ENCODE results near the gene CDR2. TPM values are rescaled to one million over a fixed set of nuclear protein-coding genes. Genes with fewer than 3 reads are reported as not detected.

CDR2 gene
- total RNA-seq, 1 experiment from 2014 or later, result 35.7 TPM

DNA sequence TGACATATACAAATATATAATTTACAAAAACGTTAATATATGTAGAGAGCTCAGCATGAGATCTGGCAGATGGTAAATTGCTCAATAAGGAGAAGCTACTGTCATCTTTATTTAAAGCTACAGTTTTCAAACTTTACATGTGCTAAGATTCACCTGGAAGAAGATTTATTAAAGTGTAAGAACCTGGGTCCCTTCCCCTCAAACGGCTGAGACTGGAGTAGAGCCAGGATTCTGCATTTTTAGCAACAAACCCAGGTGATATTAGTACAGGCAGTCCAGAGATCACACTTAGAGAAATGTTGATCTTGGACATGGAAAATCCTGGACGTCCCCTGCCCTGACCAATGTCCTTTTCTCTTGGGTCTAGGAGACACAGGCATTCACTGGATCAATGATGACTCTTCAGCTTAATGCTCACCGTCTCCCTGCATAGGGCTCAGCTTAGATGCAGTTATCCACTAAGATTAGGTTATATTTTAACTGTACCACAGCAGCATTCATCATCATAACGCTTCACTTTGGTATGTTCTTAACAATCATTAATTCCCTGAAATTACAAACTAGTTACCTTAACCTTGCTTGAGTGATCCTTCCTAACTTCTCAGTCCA is 20.4 kb downstream of the CDR2 start:
- Histone ChIP-seq H3K4me3 (ENCODE audit: low read depth in 2 of 2, low read length in 2 of 2) (no peak overlapping the region), H3K4me1 (ENCODE audit: control insufficient read depth, insufficient read depth, low read length) (peaks cover 5% of the 10 kb centered on the region; the same call in 1 of the 2 replicates), H3K27me3 (ENCODE audit: control insufficient read depth, insufficient read depth, low read length) (no peaks in the 10 kb centered on the region), H3K9me3 (ENCODE audit: control insufficient read depth, insufficient read depth, low read depth, low read length) (no peaks in the 10 kb centered on the region), H3K27ac (ENCODE audit: low read length) (no peak overlapping the region), H3K36me3 (ENCODE audit: control insufficient read depth, insufficient read depth, low read length) (peaks cover 5% of the 10 kb centered on the region)
- ChIA-PET POLR2A (no interaction called here), CTCF (no interaction called here)
- DNase-seq (ENCODE audit: low read depth, low spot score) (no peak), ATAC-seq (no peak)
- intact Hi-C loops (cut with micrococcal nuclease; ENCODE audit: unreplicated experiment) (no loop called here), in situ Hi-C loops (cut with HindIII; ENCODE audit: low pct_unique_long_range_greater_than_20kb, low sequenced_read_pairs) (no loop called here)
- no TSS peak for BruUV-seq (replicated peaks)
- TF ChIP-seq, protein P1, sequence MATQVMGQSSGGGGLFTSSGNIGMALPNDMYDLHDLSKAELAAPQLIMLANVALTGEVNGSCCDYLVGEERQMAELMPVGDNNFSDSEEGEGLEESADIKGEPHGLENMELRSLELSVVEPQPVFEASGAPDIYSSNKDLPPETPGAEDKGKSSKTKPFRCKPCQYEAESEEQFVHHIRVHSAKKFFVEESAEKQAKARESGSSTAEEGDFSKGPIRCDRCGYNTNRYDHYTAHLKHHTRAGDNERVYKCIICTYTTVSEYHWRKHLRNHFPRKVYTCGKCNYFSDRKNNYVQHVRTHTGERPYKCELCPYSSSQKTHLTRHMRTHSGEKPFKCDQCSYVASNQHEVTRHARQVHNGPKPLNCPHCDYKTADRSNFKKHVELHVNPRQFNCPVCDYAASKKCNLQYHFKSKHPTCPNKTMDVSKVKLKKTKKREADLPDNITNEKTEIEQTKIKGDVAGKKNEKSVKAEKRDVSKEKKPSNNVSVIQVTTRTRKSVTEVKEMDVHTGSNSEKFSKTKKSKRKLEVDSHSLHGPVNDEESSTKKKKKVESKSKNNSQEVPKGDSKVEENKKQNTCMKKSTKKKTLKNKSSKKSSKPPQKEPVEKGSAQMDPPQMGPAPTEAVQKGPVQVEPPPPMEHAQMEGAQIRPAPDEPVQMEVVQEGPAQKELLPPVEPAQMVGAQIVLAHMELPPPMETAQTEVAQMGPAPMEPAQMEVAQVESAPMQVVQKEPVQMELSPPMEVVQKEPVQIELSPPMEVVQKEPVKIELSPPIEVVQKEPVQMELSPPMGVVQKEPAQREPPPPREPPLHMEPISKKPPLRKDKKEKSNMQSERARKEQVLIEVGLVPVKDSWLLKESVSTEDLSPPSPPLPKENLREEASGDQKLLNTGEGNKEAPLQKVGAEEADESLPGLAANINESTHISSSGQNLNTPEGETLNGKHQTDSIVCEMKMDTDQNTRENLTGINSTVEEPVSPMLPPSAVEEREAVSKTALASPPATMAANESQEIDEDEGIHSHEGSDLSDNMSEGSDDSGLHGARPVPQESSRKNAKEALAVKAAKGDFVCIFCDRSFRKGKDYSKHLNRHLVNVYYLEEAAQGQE (IDR thresholded peaks at IDR 0.05; ENCODE audit: insufficient read depth in 1 of 2, low read depth in 2 of 2, low read length in 1 of 2), result no peak
- TF ChIP-seq, protein P2, sequence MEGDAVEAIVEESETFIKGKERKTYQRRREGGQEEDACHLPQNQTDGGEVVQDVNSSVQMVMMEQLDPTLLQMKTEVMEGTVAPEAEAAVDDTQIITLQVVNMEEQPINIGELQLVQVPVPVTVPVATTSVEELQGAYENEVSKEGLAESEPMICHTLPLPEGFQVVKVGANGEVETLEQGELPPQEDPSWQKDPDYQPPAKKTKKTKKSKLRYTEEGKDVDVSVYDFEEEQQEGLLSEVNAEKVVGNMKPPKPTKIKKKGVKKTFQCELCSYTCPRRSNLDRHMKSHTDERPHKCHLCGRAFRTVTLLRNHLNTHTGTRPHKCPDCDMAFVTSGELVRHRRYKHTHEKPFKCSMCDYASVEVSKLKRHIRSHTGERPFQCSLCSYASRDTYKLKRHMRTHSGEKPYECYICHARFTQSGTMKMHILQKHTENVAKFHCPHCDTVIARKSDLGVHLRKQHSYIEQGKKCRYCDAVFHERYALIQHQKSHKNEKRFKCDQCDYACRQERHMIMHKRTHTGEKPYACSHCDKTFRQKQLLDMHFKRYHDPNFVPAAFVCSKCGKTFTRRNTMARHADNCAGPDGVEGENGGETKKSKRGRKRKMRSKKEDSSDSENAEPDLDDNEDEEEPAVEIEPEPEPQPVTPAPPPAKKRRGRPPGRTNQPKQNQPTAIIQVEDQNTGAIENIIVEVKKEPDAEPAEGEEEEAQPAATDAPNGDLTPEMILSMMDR (IDR thresholded peaks at IDR 0.05), result no peak
- no peak for TF ChIP-seq POLR2AphosphoS5 (IDR thresholded peaks at IDR 0.05; ENCODE audit: low read depth, low read length)
- TF ChIP-seq SIN3A (IDR thresholded peaks at IDR 0.05; ENCODE audit: borderline replicate concordance, insufficient read depth, low read depth, low read length), result no peak
- no peak for TF ChIP-seq TCF7L2 (IDR thresholded peaks at IDR 0.05; ENCODE audit: low read depth, low read length)

DNA sequence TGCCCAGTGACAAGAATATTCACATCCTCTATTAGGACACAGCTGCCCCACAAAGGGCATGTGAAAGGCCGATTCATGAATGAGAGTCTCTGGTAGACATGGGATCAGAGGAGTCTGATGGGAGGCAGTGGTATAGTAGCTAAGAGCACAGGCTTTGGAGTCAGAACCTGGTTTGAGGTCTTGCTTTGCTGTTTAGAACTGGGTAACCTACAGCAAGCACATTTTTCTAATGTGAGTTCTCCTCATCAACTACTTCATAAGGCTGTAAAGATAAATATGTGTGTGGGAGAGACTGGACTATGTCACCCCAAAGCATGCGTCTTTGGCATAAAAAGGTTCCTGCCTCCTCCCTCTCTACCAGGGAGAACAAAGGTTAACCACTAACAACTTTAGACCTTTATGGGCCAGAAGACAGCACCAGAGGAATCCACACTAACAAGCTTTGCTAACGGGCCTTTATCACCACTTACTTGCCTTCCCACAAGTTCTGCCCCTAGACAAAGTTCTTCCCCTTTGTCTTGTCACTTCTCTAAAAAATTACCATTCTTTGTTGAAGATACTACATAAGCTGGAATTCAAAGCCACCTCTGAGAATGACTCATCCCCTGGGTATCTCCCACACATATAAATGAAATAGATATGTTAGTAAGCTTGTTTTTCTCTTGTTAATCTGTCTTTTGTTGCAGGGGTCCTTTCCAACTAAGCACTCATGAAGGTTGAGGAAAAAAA is 21.1 kb downstream of the CDR2 start:
- H3K36me3 ChIP-seq (ENCODE audit: control insufficient read depth, insufficient read depth, low read length), result peaks cover 11% of the 10 kb centered on the region
- intact Hi-C loops (cut with micrococcal nuclease; ENCODE audit: unreplicated experiment) (no loop called here), in situ Hi-C loops (cut with HindIII; ENCODE audit: low pct_unique_long_range_greater_than_20kb, low sequenced_read_pairs) (no loop called here)
- CTCF ChIA-PET, result no interaction called here
- TF ChIP-seq, protein P1 (IDR thresholded peaks at IDR 0.05; ENCODE audit: insufficient read depth in 1 of 2, low read depth in 2 of 2, low read length in 1 of 2), result no peak
- TF ChIP-seq SIN3A (IDR thresholded peaks at IDR 0.05; ENCODE audit: borderline replicate concordance, insufficient read depth, low read depth, low read length) (no peak), POLR2AphosphoS5 (IDR thresholded peaks at IDR 0.05; ENCODE audit: low read depth, low read length) (no peak), TCF7L2 (IDR thresholded peaks at IDR 0.05; ENCODE audit: low read depth, low read length) (no peak)
- TF ChIP-seq, protein P2 (IDR thresholded peaks at IDR 0.05), result no peak
- H3K27ac ChIP-seq (ENCODE audit: low read length), result no peak overlapping the region
- no peak for DNase-seq (ENCODE audit: low read depth, low spot score)
- ATAC-seq, result peak; percentile 68
- no peaks in the 10 kb centered on the region for H3K27me3 ChIP-seq (ENCODE audit: control insufficient read depth, insufficient read depth, low read length)
- no peak overlapping the region for H3K4me3 ChIP-seq (ENCODE audit: low read depth in 2 of 2, low read length in 2 of 2)
- H3K4me1 ChIP-seq (ENCODE audit: control insufficient read depth, insufficient read depth, low read length), result peaks cover 5% of the 10 kb centered on the region; the same call in 1 of the 2 replicates
- BruUV-seq (replicated peaks), result no TSS peak
- no peaks in the 10 kb centered on the region for H3K9me3 ChIP-seq (ENCODE audit: control insufficient read depth, insufficient read depth, low read depth, low read length)
- POLR2A ChIA-PET, result interaction anchor here (1.2 kb wide), 1 partner anchor 14 kb away, joined by 3 read pairs; no protein-coding TSS in a partner anchor

All from Panc1 (cell line).